ENCODE results near the gene NOC2L.

GRCh38 chr1:972726-973458, 13.8 kb upstream of the NOC2L start:
- no peak for TF ChIP-seq TCF4 (CRISPR knock-in tag; IDR thresholded peaks at IDR 0.05; ENCODE audit: borderline replicate concordance)
- no peak for TF ChIP-seq ISL1 (CRISPR knock-in tag; IDR thresholded peaks at IDR 0.05)
- TF ChIP-seq ARNTL (CRISPR knock-in tag; IDR thresholded peaks at IDR 0.05; ENCODE audit: borderline replicate concordance, low read depth): no peak
- TF ChIP-seq RARB (CRISPR knock-in tag; IDR thresholded peaks at IDR 0.05): no peak
- no peak for TF ChIP-seq ZNF565 (CRISPR knock-in tag; conservative IDR thresholded peaks at IDR 0.05; ENCODE audit: low read depth)
- TF ChIP-seq PPARA (CRISPR knock-in tag; IDR thresholded peaks at IDR 0.05; ENCODE audit: borderline replicate concordance): no peak
- TF ChIP-seq CREB5 (CRISPR knock-in tag; IDR thresholded peaks at IDR 0.05; ENCODE audit: low read depth): no peak
- TF ChIP-seq PATZ1 (CRISPR knock-in tag; IDR thresholded peaks at IDR 0.05; ENCODE audit: borderline replicate concordance): no peak
- no peak for TF ChIP-seq SNAI2 (CRISPR knock-in tag; IDR thresholded peaks at IDR 0.05)
- TF ChIP-seq BACH2 (CRISPR knock-in tag; IDR thresholded peaks at IDR 0.05; ENCODE audit: borderline replicate concordance): no peak
- TF ChIP-seq CSDC2 (CRISPR knock-in tag; IDR thresholded peaks at IDR 0.05): no peak
- no peak for TF ChIP-seq ZFP3 (CRISPR knock-in tag; IDR thresholded peaks at IDR 0.05)
- TF ChIP-seq TSHZ2 (CRISPR knock-in tag; IDR thresholded peaks at IDR 0.05): no peak
- no peak for TF ChIP-seq OSR1 (CRISPR knock-in tag; IDR thresholded peaks at IDR 0.05)

All from SK-N-SH treated with all-trans-retinoic acid at 6 μM for 48 hours (cell line).